PC-3 (cell line): Measurements from ENCODE around the gene COL16A1. TPM values are rescaled to one million over a fixed set of nuclear protein-coding genes. Genes with fewer than 3 reads are reported as not detected.

Experiments used
- ATAC-seq: fragments of 200-7000 bp; cut with Tn5 transposase; 2 replicates; pipeline ENCODE4 v1.9.1; 2020; ENCODE audit warnings: mild to moderate bottlenecking, moderate library complexity
- BruUV-seq: library from RNA; stranded (reverse); fragments of 400-500 nt; replicated peaks from 2 replicates; lab custom pipeline; 2021; lab: Mats Ljungman, UMichigan
- CTCF ChIA-PET: fragments of 300-600 bp; sonication (Branson Sonifier 250); formaldehyde crosslinking; loops from one replicate; lab custom pipeline; 2022; ENCODE audit warnings: antibody characterized with exemption; lab: Charles Lee
- POLR2A ChIA-PET: fragments of 300-600 bp; sonication (Branson Sonifier 250); formaldehyde crosslinking; loops from one replicate; lab custom pipeline; 2022; ENCODE audit warnings: antibody characterized with exemption; ENCODE audit not compliant: unreplicated experiment; lab: Charles Lee
- DNase-seq: peaks from one replicate; pipeline ENCODE4 v3.0.0-alpha.2; 2015
- H2AFZ ChIP-seq: fragments of 300-600 bp; sonication (generic); 2 replicates; pipeline ENCODE4 v1.6.0; 2016; ENCODE audit warnings: antibody characterized with exemption, low read length
- H3F3A ChIP-seq: fragments of 300-600 bp; sonication (generic); one replicate; pipeline ENCODE4 v1.6.0; 2017; ENCODE audit warnings: antibody characterized with exemption, low read length, control low read depth, mild to moderate bottlenecking; ENCODE audit not compliant: unreplicated experiment
- H3K27ac ChIP-seq: fragments of 300-600 bp; sonication (generic); 2 replicates; pipeline ENCODE4 v1.5.1; 2016; ENCODE audit warnings: mild to moderate bottlenecking, low read length
- H3K27me3 ChIP-seq: fragments of 300-600 bp; sonication (generic); 2 replicates; pipeline ENCODE4 v1.6.1; 2016; ENCODE audit warnings: low read length, mixed read lengths
- H3K36me3 ChIP-seq: fragments of 300-600 bp; sonication (generic); 2 replicates; pipeline ENCODE4 v1.6.1; 2016; ENCODE audit warnings: low read depth, mixed run types, low read length, mixed read lengths
- H3K4me1 ChIP-seq: fragments of 300-600 bp; sonication (generic); 2 replicates; pipeline ENCODE4 v1.5.1; 2016; ENCODE audit warnings: low read length; ENCODE audit not compliant: insufficient read depth
- H3K4me2 ChIP-seq: fragments of 300-600 bp; sonication (generic); 2 replicates; pipeline ENCODE4 v1.6.0; 2016; ENCODE audit warnings: low read length
- H3K4me3 ChIP-seq: fragments of 300-600 bp; sonication (generic); 2 replicates; pipeline ENCODE4 v1.5.1; 2016; ENCODE audit warnings: mild to moderate bottlenecking, low read length, mixed read lengths
- H3K79me2 ChIP-seq: fragments of 300-600 bp; sonication (generic); 2 replicates; pipeline ENCODE4 v1.6.1; 2017; ENCODE audit warnings: low read length, mixed read lengths
- H3K9ac ChIP-seq: fragments of 300-600 bp; sonication (generic); 2 replicates; pipeline ENCODE4 v1.6.0; 2016; ENCODE audit warnings: mild to moderate bottlenecking, low read length
- H3K9me2 ChIP-seq: fragments of 300-600 bp; sonication (generic); replicated peaks from 2 replicates; pipeline ENCODE4 v1.6.1; 2016; ENCODE audit warnings: mixed run types, low read length, mixed read lengths
- H3K9me3 ChIP-seq: fragments of 300-600 bp; sonication (generic); 2 replicates; pipeline ENCODE4 v1.6.1; 2016; ENCODE audit warnings: low read length, mixed read lengths
- H4K20me1 ChIP-seq: fragments of 300-600 bp; sonication (generic); 2 replicates; pipeline ENCODE4 v1.6.1; 2016; ENCODE audit warnings: low read length, mixed read lengths
- CTCF ChIP-seq: fragments of 300-600 bp; sonication (generic); conservative IDR thresholded peaks from 2 replicates; pipeline ENCODE4 v1.5.1; 2017; ENCODE audit warnings: antibody characterized with exemption, low read depth, mild to moderate bottlenecking, low read length
- EZH2 ChIP-seq: fragments of 300-600 bp; sonication (generic); IDR thresholded peaks from one replicate; pipeline ENCODE4 v1.6.1; 2017; ENCODE audit warnings: antibody characterized with exemption, mild to moderate bottlenecking, low read length; ENCODE audit not compliant: unreplicated experiment
- EZH2phosphoT487 ChIP-seq: fragments of 300-600 bp; sonication (generic); IDR thresholded peaks from 2 replicates; pipeline ENCODE4 v1.6.1; 2018; ENCODE audit warnings: mild to moderate bottlenecking, antibody characterized with exemption, low read length, borderline replicate concordance
- intact Hi-C: fragments of 100-400 bp; cut with micrococcal nuclease; formaldehyde crosslinking; loops from 2 replicates; pipeline ENCODE4 v1.9.0; 2023
- total RNA-seq: library from RNA; depleted of rRNA; stranded (reverse); fragments of >200 nt; gene quantifications from 2 replicates; pipeline ENCODE4 v1.2.3, GENCODE V29; 2014

The COL16A1 gene
- total RNA-seq, 1 experiment from 2014 or later, result 5.0 TPM

- Histone ChIP-seq H3K4me1 (no peaks in the 10 kb centered on the region), H2AFZ (no peak overlapping the region), H3K27ac (no peak overlapping the region), H3K9ac (no peak overlapping the region), H3K79me2 (no peaks in the 10 kb centered on the region), H3F3A (no peaks in the 10 kb centered on the region), H3K9me2 (no peaks in the 10 kb centered on the region), H3K4me2 (no peak overlapping the region), H3K36me3 (no peaks in the 10 kb centered on the region), H3K9me3 (no peaks in the 10 kb centered on the region), H4K20me1 (no peaks in the 10 kb centered on the region), H3K4me3 (no peak overlapping the region), H3K27me3 (no peaks in the 10 kb centered on the region)
- TF ChIP-seq EZH2phosphoT487 (no peak), CTCF (no peak), EZH2 (no peak)
- ChIA-PET CTCF (no interaction called here), POLR2A (no interaction called here)
- BruUV-seq, result no TSS peak
- ATAC-seq (no peak), DNase-seq (no peak)
- intact Hi-C loops, result no loop called here
Measured at GRCh38 chr1:31750858-31751510, 47.2 kb upstream of the COL16A1 start.

- CTCF ChIA-PET, result no interaction called here
- H3K9ac ChIP-seq, result no peak overlapping the region
- H4K20me1 ChIP-seq, result no peaks in the 10 kb centered on the region
- H2AFZ ChIP-seq, result no peak overlapping the region
- H3K4me1 ChIP-seq, result no peaks in the 10 kb centered on the region
- no peaks in the 10 kb centered on the region for H3K9me3 ChIP-seq
- no peaks in the 10 kb centered on the region for H3K79me2 ChIP-seq
- no peaks in the 10 kb centered on the region for H3K27me3 ChIP-seq
- intact Hi-C loops, result no loop called here
- ATAC-seq (no peak), DNase-seq (no peak)
- H3F3A ChIP-seq, result no peaks in the 10 kb centered on the region
- H3K27ac ChIP-seq, result no peak overlapping the region
- TF ChIP-seq CTCF (no peak), EZH2 (no peak), EZH2phosphoT487 (no peak)
- H3K36me3 ChIP-seq, result no peaks in the 10 kb centered on the region
- H3K9me2 ChIP-seq, result no peaks in the 10 kb centered on the region
- H3K4me2 ChIP-seq, result no peak overlapping the region
- no TSS peak for BruUV-seq
- POLR2A ChIA-PET, result no interaction called here
- no peak overlapping the region for H3K4me3 ChIP-seq
Measured at GRCh38 chr1:31749785-31750735, 46.2 kb upstream of the COL16A1 start.

- no peak overlapping the region for H3K4me3 ChIP-seq
- H3K9ac ChIP-seq, result no peak overlapping the region
- CTCF ChIA-PET, result no interaction called here
- no peaks in the 10 kb centered on the region for H4K20me1 ChIP-seq
- H3K79me2 ChIP-seq, result no peaks in the 10 kb centered on the region
- no peaks in the 10 kb centered on the region for H3K27me3 ChIP-seq
- POLR2A ChIA-PET, result no interaction called here
- ATAC-seq (no peak), DNase-seq (no peak)
- H3K9me2 ChIP-seq, result no peaks in the 10 kb centered on the region
- no peak overlapping the region for H3K4me2 ChIP-seq
- H3K9me3 ChIP-seq, result no peaks in the 10 kb centered on the region
- BruUV-seq, result no TSS peak
- intact Hi-C loops, result no loop called here
- H2AFZ ChIP-seq, result no peak overlapping the region
- H3F3A ChIP-seq, result no peaks in the 10 kb centered on the region
- no peaks in the 10 kb centered on the region for H3K4me1 ChIP-seq
- no peak for TF ChIP-seq EZH2phosphoT487
- no peak for TF ChIP-seq CTCF
- no peak for TF ChIP-seq EZH2
- no peaks in the 10 kb centered on the region for H3K36me3 ChIP-seq
- H3K27ac ChIP-seq, result no peak overlapping the region
Measured at GRCh38 chr1:31748365-31748764, 44.5 kb upstream of the COL16A1 start.
